HCT116 (cell line): Measurements from ENCODE around the gene YDJC. TPM values are rescaled to one million over a fixed set of nuclear protein-coding genes. Genes with fewer than 3 reads are reported as not detected.

Experiments
- ATAC-seq: fragments of 200-7000 bp; cut with Tn5 transposase; 2 replicates; pipeline ENCODE4 v1.9.1; 2020; ENCODE audit warnings: mild to moderate bottlenecking, moderate library complexity
- BruUV-seq: library from RNA; stranded (reverse); fragments of 400-500 nt; replicated peaks from 2 replicates; lab custom pipeline; 2021; lab: Mats Ljungman, UMichigan
- CTCF ChIA-PET: fragments of 300-600 bp; sonication (Branson Sonifier 250); formaldehyde crosslinking; loops from one replicate; lab custom pipeline; 2021; ENCODE audit warnings: antibody characterized with exemption; lab: Charles Lee
- POLR2A ChIA-PET: fragments of 300-600, 350-600 bp; sonication (Branson Sonifier 250); formaldehyde crosslinking; loops from one replicate; lab custom pipeline; 2021; ENCODE audit warnings: antibody characterized with exemption; lab: Charles Lee
- RAD21 ChIA-PET, 2 experiments: fragments of 300-600 bp; sonication (Branson Sonifier 250); formaldehyde crosslinking; loops; one replicate each; lab custom pipeline; 2023; ENCODE audit warnings: low total read pairs in 2 of 2; ENCODE audit not compliant: uncharacterized antibody in 2 of 2, unreplicated experiment in 2 of 2, low non-redundant PET in 1 of 2; lab: Charles Lee
- DNase-seq: peaks from one replicate; pipeline ENCODE4 v3.0.0-alpha.2; 2010; ENCODE audit warnings: low read depth, low spot score
- H2AFZ ChIP-seq: fragments of 200-600 bp; shearing (Covaris generic), sonication (generic); 2 replicates; pipeline ENCODE4 v1.6.1; 2017; ENCODE audit warnings: low read depth, mixed run types, mixed read lengths, antibody characterized with exemption, low read length; ENCODE audit not compliant: poor library complexity, severe bottlenecking
- H3K27ac ChIP-seq: 2 replicates; pipeline ENCODE4 v1.5.1; 2012; ENCODE audit warnings: low read depth, low read length
- H3K27me3 ChIP-seq: fragments of 200-600 bp; sonication (generic); 2 replicates; pipeline ENCODE4 v1.6.1; 2016; ENCODE audit warnings: mixed run types, low read length, mixed read lengths; ENCODE audit not compliant: insufficient read depth
- H3K36me3 ChIP-seq, 2 experiments: fragments of 200-500 bp in 1 of 2; fragments of 200-600 bp in 1 of 2; sonication (Bioruptor generic) in 1 of 2; sonication (generic) in 1 of 2; 2 replicates each; pipeline versions ENCODE4 v1.5.1 to v1.6.1; 2014 to 2016; ENCODE audit warnings: low read length in 2 of 2, inconsistent platforms in 1 of 2, mixed read lengths in 1 of 2, mixed run types in 1 of 2; ENCODE audit not compliant: insufficient read depth in 2 of 2, control insufficient read depth in 1 of 2
- H3K4me1 ChIP-seq, 2 experiments: fragments of 200-600 bp in 1 of 2; sonication (generic) in 1 of 2; 2 replicates each; pipeline versions ENCODE4 v1.5.1 to v1.6.1; 2012 to 2017; ENCODE audit warnings: low read length in 2 of 2, inconsistent platforms in 1 of 2, mild to moderate bottlenecking in 1 of 2, mixed read lengths in 1 of 2, mixed run types in 1 of 2, moderate library complexity in 1 of 2; ENCODE audit not compliant: insufficient read depth in 2 of 2, control insufficient read depth in 1 of 2
- H3K4me2 ChIP-seq: fragments of 200-600 bp; sonication (generic); 2 replicates; pipeline ENCODE4 v1.6.1; 2017; ENCODE audit warnings: mixed run types, low read length, mixed read lengths
- H3K4me3 ChIP-seq, 2 experiments: fragments of 200-600 bp in 1 of 2; sonication (generic) in 1 of 2; replicated peaks in 1 of 2; 2 replicates each; pipeline ENCODE4 v1.5.1; 2011 to 2016; ENCODE audit warnings: low read length in 2 of 2, control low read depth in 1 of 2, low read depth in 1 of 2, mild to moderate bottlenecking in 1 of 2, mixed read lengths in 1 of 2, mixed run types in 1 of 2
- H3K79me2 ChIP-seq: fragments of 200-600 bp; sonication (generic); 2 replicates; pipeline ENCODE4 v1.6.1; 2017; ENCODE audit warnings: mild to moderate bottlenecking, mixed run types, low read length, moderate library complexity, mixed read lengths; ENCODE audit not compliant: insufficient read depth
- H3K9ac ChIP-seq: fragments of 200-600 bp; sonication (generic); 2 replicates; pipeline ENCODE4 v1.6.1; 2016; ENCODE audit warnings: low read length, mixed read lengths
- H3K9me2 ChIP-seq: fragments of 200-600 bp; sonication (generic), shearing (Covaris generic); 2 replicates; pipeline ENCODE4 v1.6.1; 2017; ENCODE audit warnings: mixed run types, mild to moderate bottlenecking, moderate library complexity; ENCODE audit not compliant: insufficient read depth
- H3K9me3 ChIP-seq, 2 experiments: fragments of 200-500 bp in 1 of 2; fragments of 200-600 bp in 1 of 2; sonication (Bioruptor generic) in 1 of 2; sonication (generic) in 1 of 2; 2 replicates each; pipeline ENCODE4 v1.6.1; 2014 to 2017; ENCODE audit warnings: low read length in 2 of 2, mixed read lengths in 2 of 2, inconsistent platforms in 1 of 2, low read depth in 1 of 2, mild to moderate bottlenecking in 1 of 2, mixed run types in 1 of 2, moderate library complexity in 1 of 2; ENCODE audit not compliant: control insufficient read depth in 1 of 2, insufficient read depth in 1 of 2
- H4K20me1 ChIP-seq: fragments of 200-600 bp; sonication (generic), shearing (Covaris generic); 2 replicates; pipeline ENCODE4 v1.6.1; 2017; ENCODE audit warnings: mixed run types, mild to moderate bottlenecking, moderate library complexity; ENCODE audit not compliant: insufficient read depth
- JUND ChIP-seq: IDR thresholded peaks from 2 replicates; pipeline ENCODE4 v1.6.1; 2012
- POLR2A ChIP-seq: IDR thresholded peaks from 2 replicates; pipeline ENCODE4 v1.7.0; 2011; ENCODE audit warnings: borderline replicate concordance; ENCODE audit not compliant: insufficient read depth, insufficient read length; ENCODE audit errors: extremely low read depth
- POLR2AphosphoS5 ChIP-seq: IDR thresholded peaks from 2 replicates; pipeline ENCODE4 v1.6.1; 2011; ENCODE audit warnings: mild to moderate bottlenecking, low read depth, low read length, moderate library complexity
- SP1 ChIP-seq: IDR thresholded peaks from 2 replicates; pipeline ENCODE4 v1.6.1; 2012; ENCODE audit warnings: low read depth
- intact Hi-C: fragments of 100-400 bp; cut with micrococcal nuclease; formaldehyde crosslinking; loops from 2 replicates; pipeline ENCODE4 v1.10.0; 2022
- total RNA-seq: library from RNA; stranded (reverse); gene quantifications from one replicate; pipeline ENCODE4 v1.2.1, GENCODE V29; 2021; ENCODE audit not compliant: unreplicated experiment
- TF ChIP-seq, protein P1 (sequence below): IDR thresholded peaks from 2 replicates; pipeline ENCODE4 v1.6.1; 2011; ENCODE audit warnings: mild to moderate bottlenecking, low read length, moderate library complexity; ENCODE audit not compliant: insufficient replicate concordance; ENCODE audit errors: extremely low read depth

YDJC gene
- total RNA-seq, 1 experiment from 2014 or later, result 78.3 TPM

DNA sequence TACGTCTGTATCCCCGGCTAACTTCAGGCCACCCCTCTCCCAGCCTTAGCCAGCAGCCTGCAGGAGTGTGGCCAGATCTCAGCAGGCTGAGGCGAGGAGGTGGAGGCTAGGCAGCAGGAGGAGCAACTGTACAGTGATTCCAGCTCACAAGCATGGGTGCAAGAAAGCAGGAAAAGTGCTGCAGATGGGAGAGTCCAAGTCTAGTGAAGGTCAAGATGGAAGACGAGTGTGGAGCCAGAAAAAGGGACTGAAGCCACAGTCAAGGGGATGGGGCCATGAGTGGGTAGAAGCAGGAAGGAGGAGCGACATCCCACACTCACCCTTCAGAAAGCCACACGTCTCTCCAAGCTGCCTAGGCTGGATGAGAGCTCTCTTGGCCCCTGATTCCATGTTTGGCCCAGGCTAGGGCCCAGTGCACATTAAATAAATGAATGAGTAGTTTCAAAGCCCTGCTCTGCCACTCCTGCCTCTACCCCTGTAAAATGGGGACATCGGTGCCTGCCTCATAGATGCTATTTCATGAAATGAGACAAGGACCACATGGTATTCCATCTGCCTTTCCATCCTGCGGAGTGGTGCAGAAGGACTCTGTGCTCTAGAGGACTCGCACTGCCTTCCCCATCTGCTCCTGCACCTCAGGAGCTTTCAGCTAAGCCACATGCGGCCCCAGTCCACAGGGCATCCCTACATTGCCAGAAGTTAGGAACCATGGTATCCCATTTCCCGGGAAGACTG, 2.9 kb downstream of the YDJC start:
- Histone ChIP-seq H3K79me2 (peaks cover 59% of the 10 kb centered on the region), H2AFZ (no peak overlapping the region), H3K9me3 (no peaks in the 10 kb centered on the region), H3K9me2 (no peaks in the 10 kb centered on the region), H3K36me3 (peaks cover 0 to 33% of the 10 kb centered on the region in 2 experiments; a peak in 1 of 4 replicates), H4K20me1 (no peaks in the 10 kb centered on the region), H3K27me3 (no peaks in the 10 kb centered on the region), H3K9ac (no peak overlapping the region), H3K27ac (0 out of 2 replicates have a peak overlapping the region, but pooled peaks have one; percentile 10), H3K4me1 (peaks cover 9 to 34% of the 10 kb centered on the region in 2 experiments)
- ChIA-PET POLR2A (no interaction called here), RAD21 (no interaction called here)
- BruUV-seq, result no TSS peak
- intact Hi-C loops, result no loop called here
- ATAC-seq, result no peak
- TF ChIP-seq POLR2A (peak; percentile 58), SP1 (no peak), POLR2AphosphoS5 (peak; percentile 14; the same call in 1 of the 2 replicates)
- TF ChIP-seq, all 23 proteins: peak for 2
- DNase-seq, result no peak
- CTCF ChIA-PET, result interaction anchor here (1.0 to 1.7 kb wide), 2 partner anchors 12 to 16 kb away, joined by 4 read pairs; no protein-coding TSS in a partner anchor
- Histone ChIP-seq H3K4me3 (no peak overlapping the region), H3K4me2 (no peak overlapping the region)

DNA sequence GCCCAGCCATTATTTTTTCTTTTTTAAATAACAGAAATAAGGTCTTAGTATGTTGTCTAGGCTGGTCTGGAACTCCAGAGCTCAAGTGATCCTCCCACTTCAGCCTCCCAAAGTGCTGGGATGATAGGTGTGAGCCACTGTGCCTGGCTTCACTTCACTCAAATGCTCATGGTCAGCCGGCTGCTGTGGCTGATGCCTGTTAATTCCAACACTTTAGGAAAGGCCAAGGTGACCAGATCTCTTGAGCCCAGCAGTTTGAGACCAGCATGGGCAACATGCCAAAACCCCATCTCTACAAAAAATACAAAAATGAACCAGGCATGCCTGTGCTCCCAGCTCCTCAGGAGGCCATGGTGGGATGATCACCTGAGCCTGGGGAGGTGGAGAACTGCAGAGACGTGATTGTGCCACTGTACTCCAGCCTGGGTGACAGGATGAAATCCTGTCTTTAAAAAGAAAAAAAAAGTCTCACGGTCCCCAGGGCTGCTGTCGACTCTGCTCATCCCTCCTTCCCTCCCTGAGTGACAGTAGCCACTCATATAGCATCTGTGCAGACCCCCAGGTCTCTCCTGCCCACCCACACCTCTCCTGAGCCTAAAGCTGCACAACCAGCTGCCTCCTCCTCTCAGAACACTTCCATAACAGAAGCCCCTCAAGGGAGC, 3.6 kb downstream of the YDJC start:
- no peak for TF ChIP-seq JUND
- TF ChIP-seq, protein P1, sequence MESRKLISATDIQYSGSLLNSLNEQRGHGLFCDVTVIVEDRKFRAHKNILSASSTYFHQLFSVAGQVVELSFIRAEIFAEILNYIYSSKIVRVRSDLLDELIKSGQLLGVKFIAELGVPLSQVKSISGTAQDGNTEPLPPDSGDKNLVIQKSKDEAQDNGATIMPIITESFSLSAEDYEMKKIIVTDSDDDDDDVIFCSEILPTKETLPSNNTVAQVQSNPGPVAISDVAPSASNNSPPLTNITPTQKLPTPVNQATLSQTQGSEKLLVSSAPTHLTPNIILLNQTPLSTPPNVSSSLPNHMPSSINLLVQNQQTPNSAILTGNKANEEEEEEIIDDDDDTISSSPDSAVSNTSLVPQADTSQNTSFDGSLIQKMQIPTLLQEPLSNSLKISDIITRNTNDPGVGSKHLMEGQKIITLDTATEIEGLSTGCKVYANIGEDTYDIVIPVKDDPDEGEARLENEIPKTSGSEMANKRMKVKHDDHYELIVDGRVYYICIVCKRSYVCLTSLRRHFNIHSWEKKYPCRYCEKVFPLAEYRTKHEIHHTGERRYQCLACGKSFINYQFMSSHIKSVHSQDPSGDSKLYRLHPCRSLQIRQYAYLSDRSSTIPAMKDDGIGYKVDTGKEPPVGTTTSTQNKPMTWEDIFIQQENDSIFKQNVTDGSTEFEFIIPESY, result no peak
- TF ChIP-seq POLR2AphosphoS5, result peak; percentile 38; the same call in 1 of the 2 replicates
- H4K20me1 ChIP-seq, result no peaks in the 10 kb centered on the region
- peaks cover 0 to 33% of the 10 kb centered on the region in 2 experiments; a peak in 1 of 4 replicates for H3K36me3 ChIP-seq
- intact Hi-C loops, result no loop called here
- POLR2A ChIA-PET, result no interaction called here
- H3K9ac ChIP-seq, result no peak overlapping the region
- no peak overlapping the region for H3K4me3 ChIP-seq
- RAD21 ChIA-PET, result no interaction called here
- CTCF ChIA-PET, result interaction anchor here (1.0 kb wide), 1 partner anchor 11 kb away, joined by 4 read pairs; no protein-coding TSS in a partner anchor
- BruUV-seq, result no TSS peak
- H3K9me3 ChIP-seq, result no peaks in the 10 kb centered on the region
- peak overlapping the region; percentile 19; the same call in 1 of the 2 replicates for H3K27ac ChIP-seq
- no peak for DNase-seq
- no peaks in the 10 kb centered on the region for H3K9me2 ChIP-seq
- peaks cover 9 to 34% of the 10 kb centered on the region in 2 experiments for H3K4me1 ChIP-seq
- ATAC-seq, result no peak
- no peaks in the 10 kb centered on the region for H3K27me3 ChIP-seq
- peaks cover 62% of the 10 kb centered on the region for H3K79me2 ChIP-seq
- H2AFZ ChIP-seq, result no peak overlapping the region
- no peak overlapping the region for H3K4me2 ChIP-seq
